HG03064 (cell line): Measurements from ENCODE around the gene WNT16.
A peak's percentile ranks its signal among the peaks of the same experiment; 100 is the strongest.

Experiments used
- ATAC-seq: cut with Tn5 transposase; IDR thresholded peaks from one replicate; pipeline ENCODE4 v1.9.1; 2021; ENCODE audit warnings: low read depth; ENCODE audit not compliant: unreplicated experiment

The WNT16 gene

DNA sequence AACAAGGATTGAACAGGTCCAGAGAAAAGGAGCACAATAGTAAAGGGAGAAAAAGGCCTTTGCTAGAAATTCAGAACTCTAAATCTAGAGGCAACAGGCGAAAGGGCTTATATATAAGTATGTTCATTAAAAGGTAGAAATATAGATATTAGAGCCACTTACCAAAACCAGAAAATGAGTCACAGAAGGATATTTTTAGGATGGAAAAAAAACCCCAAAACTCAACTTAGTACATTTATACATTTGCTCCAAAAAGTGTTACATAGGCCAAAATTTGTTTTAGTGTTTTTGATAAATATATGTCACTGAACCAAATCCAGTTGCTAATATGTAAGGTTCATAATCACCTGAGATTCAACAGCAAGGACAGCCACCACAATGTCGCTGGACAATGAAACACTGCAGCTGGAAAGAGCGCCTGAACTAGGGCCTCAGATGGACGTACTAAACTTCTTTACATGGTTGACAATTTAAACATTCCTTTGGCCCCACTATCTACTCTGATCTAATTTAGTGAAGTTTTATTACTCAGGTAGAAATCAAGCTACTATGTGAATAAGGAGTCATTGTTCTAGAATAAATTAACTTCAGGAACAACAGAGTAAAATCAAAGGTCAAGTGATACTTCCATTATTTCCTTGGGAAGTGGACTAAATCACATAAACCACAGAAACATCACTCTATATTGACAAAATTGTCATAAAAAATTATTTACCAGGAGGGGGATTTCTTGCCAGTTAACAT, 56.4 kb downstream of the WNT16 start:
- no peak for ATAC-seq

DNA sequence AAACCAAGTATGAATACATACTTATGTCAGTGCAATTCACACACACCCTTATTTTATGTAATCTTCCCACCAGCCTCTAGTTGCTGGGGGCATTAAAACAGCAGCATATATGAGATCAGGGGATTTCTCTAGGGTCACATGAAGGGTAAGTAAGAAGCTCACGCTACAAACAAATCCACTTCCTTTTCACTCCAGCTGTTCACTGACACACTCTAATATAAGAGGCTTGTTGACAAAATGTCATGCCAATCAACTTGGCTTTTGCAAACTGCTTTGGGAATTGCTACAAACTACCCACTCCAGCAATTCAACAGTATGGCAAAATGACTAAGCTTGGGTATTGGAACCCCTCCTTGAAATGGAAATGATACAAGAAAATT, 57.0 kb downstream of the WNT16 start:
- peak; percentile 93 for ATAC-seq

DNA sequence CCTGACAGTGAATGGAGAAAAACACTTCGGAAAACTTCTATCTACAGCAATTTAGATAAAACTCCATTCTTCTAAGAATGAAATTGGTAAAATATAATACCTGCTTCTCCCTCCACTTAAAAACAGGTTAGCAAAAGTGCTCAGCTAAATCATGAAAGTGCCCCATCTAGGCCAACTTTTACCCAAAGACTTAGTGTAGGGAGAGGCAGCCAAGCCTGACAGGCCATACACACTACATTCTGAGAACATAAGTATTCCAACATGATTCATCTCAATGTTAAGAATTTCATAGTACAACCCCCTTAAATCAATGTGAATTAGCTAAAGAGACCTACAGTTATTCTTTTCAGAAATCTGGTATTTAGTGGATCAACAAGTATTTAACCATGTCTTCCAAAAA, 60.1 kb downstream of the WNT16 start:
- no peak for ATAC-seq

GRCh38 chr7:121390109-121390508, 61.3 kb downstream of the WNT16 start:
- ATAC-seq: no peak

- no peak for ATAC-seq
Measured at GRCh38 chr7:121390617-121391016, 61.8 kb downstream of the WNT16 start.
